ENCODE data around the gene TXNL4B.

DNA sequence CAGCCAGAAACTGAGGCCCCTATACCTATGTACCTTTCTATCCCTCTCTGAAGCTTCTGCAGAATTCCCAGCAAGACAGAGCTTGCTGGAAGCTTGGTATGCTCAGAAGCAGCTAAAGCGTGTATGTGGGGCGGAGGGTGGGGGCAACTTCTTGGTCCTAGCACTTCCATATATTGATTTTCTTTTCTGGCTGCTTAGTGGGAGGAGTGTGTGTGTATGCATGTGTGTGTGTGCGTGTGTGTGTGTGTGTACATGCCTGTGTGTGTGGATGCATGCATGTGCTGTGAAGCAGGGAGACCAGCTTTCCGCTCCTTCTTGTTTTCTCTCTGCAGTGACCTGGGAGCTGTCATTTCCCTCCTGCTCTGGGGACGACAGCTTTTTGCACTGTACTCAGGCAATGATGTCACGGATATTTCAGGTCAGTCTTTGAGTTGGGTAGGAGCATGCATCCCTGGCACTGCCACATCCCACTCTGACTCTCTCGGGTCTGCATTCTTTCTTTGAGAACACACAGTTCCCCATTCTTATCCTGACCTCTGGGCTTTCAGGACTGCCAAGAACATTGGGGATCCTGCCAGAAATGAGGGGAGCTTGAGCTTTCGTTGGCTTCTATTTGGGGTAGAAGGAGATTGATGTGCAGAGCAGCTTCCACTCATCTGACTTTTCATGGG is 19.7 kb downstream of the TXNL4B start:
- TF ChIP-seq GATA2 (IDR thresholded peaks at IDR 0.05; ENCODE audit: low read depth, low read length) (no peak), GATA3 (IDR thresholded peaks at IDR 0.05; ENCODE audit: low read depth, low read length) (no peak)

Measured in SH-SY5Y (cell line).